GM21528 (cell line): ENCODE data around the gene GTPBP1.

Experiments
- ATAC-seq: cut with Tn5 transposase; IDR thresholded peaks from one replicate; pipeline ENCODE4 v1.9.1; 2021; ENCODE audit warnings: mild to moderate bottlenecking, moderate library complexity; ENCODE audit not compliant: unreplicated experiment, low FRiP score

GTPBP1 gene

GRCh38 chr22:38781033-38781432 lies 75.3 kb downstream of the GTPBP1 start:
- ATAC-seq: no peak

- no peak for ATAC-seq
Observed at GRCh38 chr22:38782402-38783094, 76.8 kb downstream of the GTPBP1 start.
